Measurements from ENCODE around the gene MUC2. TPM values are rescaled to one million over a fixed set of nuclear protein-coding genes. Genes with fewer than 3 reads are reported as not detected.

MUC2 gene
- total RNA-seq, 1 experiment from 2014 or later, result 6.9 TPM

GRCh38 chr11:1120532-1121330, 46.1 kb downstream of the MUC2 start:
- DNase-seq (ENCODE audit: low spot score), result no peak

DNA sequence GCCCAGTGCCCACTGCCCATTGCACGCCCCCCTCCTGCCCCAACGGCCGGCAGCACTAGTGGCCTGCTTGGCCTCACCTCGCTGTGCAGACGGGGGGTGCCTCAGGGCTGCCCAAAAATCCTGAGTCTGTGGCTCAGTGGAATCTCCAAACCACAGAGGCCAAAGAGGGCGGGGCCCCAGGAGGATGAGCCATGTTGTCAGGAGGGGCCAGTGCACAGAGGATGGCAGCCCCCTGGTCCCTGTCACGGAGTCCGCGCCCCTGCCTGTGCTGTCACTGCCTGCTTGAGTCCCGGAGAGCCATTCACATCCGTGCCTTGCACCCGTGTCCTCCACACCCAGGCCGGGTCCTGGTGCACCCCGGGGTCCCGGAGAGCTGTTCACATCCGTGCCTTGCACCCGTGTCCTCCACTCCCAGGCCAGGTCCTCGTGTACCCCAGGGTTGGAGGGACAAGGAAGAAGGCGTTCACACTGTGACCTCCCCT, 46.7 kb downstream of the MUC2 start:
- DNase-seq (ENCODE audit: low spot score), result no peak

- DNase-seq (ENCODE audit: low spot score), result no peak
Observed at GRCh38 chr11:1121813-1122663, 47.4 kb downstream of the MUC2 start.

DNA sequence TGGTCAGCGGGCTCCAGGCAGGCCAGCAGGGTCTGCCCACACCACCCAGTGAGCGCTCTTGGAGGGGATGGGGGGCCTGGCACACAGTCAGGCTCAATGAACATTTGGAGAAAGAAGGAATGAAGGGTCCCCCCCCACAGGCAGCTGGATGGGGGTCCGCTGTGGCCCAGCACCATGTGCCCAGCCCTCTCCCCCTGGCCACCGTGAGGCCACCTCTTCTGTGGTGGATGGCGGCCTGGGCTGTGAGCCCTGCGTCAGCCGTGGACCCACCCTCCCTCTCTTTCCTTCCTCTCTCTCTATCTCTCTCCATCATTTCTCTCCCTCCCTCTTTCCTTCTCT, 48.0 kb downstream of the MUC2 start:
- no peak for DNase-seq (ENCODE audit: low spot score)

GRCh38 chr11:1123970-1124369, 49.3 kb downstream of the MUC2 start:
- no peak for DNase-seq (ENCODE audit: low spot score)

Other genes starting within 250 kb of the MUC2 start
- gene CRACR2B, start 247.0 kb upstream of the MUC2 start, total RNA-seq (2014; rRNA removed; shearing (Covaris generic)), result 204 and 225 TPM in 2 replicates
- 916 and 940 TPM in 2 replicates for gene CD151, start 241.9 kb upstream of the MUC2 start, total RNA-seq (2014; rRNA removed; shearing (Covaris generic))
- 1,254 and 1,310 TPM in 2 replicates for gene POLR2L, start 232.3 kb upstream of the MUC2 start, total RNA-seq (2014; rRNA removed; shearing (Covaris generic))
- gene TSPAN4, start 232.0 kb upstream of the MUC2 start, total RNA-seq (2014; rRNA removed; shearing (Covaris generic)), result 29.2 and 39.6 TPM in 2 replicates
- 68.2 and 80.6 TPM in 2 replicates for gene CHID1, start 164.1 kb upstream of the MUC2 start, total RNA-seq (2014; rRNA removed; shearing (Covaris generic))
- 38.5 and 46.6 TPM in 2 replicates for gene AP2A2, start 149.0 kb upstream of the MUC2 start, total RNA-seq (2014; rRNA removed; shearing (Covaris generic))
- 0.08 and 0.31 TPM in 2 replicates for gene MUC6, start 38.2 kb upstream of the MUC2 start, total RNA-seq (2014; rRNA removed; shearing (Covaris generic))
- 6.9 and 9.0 TPM in 2 replicates for gene MUC5AC, start 83.1 kb downstream of the MUC2 start, total RNA-seq (2014; rRNA removed; shearing (Covaris generic))
- gene MUC5B, start 148.2 kb downstream of the MUC2 start, total RNA-seq (2014; rRNA removed; shearing (Covaris generic)), result 0.10 and 4.3 TPM in 2 replicates
- 53.6 and 91.6 TPM in 2 replicates for gene TOLLIP, start 234.8 kb downstream of the MUC2 start, total RNA-seq (2014; rRNA removed; shearing (Covaris generic))

Measured in HT-29 (cell line).